ENCODE data around the gene AMY1A.
"Not testable (repeated sequence)": the region's sequence is repeated elsewhere in the genome, so short reads cannot be mapped to it uniquely, and the experiment has no call there.

AMY1A gene

DNA sequence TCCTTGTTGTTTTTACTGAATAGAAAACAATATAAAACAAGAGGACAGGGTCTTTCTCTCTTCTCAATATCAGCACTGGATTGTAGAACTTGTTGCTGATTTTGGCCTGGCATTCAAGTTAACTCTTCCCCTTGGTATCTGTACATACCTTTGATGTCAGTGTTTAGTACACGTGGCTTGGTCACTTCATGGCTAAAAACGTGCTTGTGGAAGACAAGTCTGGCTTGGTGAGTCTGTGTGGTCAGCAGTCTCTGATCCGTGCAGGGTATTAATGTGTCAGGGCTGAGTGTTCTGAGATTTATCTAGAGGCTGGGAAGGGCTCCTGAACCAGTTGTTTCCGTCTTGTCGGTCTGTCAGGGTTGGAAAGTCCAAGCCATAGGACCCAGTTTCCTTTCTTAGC is at the start of gene AMY1A:
TSS of gene AMY1A (plus strand) at position 301 of the 400 bp plus-strand sequence. CDS start 571 bp downstream, outside the sequence.
- DNase-seq = not testable (repeated sequence)

DNA sequence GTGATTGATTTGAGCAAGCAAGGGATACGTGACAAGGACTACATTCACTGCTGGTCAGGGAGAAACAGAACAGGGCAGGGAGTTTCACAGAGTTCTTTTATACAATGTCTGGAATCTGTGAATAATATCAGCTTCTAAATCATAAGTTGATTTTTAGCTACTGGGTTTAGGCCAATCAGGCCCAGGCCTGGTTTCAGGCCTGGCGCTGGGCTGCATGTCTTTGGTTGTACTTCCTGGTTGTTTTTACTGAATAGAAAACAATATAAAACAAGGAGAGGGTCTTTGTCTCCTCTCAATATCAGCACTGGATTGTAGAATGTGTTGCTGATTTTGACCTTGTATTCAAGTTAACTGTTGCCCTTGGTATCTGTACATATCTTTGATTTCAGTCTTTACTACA is 39.2 kb upstream of the AMY1A start:
- DNase-seq = no peak

DNA sequence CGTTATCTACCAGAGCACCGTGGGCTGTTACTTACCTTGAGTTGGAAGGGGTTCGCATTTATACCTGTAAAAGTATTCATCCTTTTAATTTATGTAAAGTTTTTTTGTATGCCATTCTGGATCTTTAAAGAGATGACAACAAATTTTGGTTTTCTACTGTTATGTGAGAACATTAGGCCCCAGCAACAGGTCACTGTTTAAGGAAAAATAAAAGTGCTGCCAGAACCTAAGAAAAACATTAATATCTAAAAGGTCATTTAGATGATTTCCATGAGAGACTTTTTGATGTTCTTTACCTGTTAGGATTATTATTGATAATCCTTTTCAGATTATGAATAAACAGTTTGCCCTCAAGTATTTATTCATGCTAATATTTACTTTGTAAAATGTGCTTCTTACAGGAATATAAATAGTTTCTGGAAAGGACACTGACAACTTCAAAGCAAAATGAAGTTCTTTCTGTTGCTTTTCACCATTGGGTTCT is 38.5 kb upstream of the AMY1A start, which contains the start of gene AMY2A:
TSS of gene AMY2A (plus strand) at position 434 of the 484 bp plus-strand sequence. CDS start at position 448, 14 bp downstream.
- DNase-seq = not testable (repeated sequence)

DNA sequence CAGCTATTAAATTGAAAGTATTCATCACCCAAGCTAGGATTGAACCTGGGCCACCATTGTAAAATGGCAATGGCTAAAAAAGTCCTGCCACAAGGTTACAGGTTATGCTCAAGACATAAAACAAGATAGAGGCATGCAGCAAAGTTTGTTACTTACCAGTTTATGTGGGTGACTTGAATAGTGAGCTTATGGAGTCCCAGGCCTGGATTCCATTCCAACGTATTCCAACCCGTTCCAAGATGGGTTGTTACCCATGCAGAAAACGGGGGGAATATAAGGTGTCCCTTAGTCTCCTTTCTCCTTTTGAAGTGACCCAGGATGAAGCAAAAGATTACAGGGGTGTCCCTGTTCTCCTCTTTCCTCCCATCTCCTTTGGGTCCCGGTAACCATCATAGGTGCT is 28.1 kb upstream of the AMY1A start:
- DNase-seq = not testable (repeated sequence)

DNA sequence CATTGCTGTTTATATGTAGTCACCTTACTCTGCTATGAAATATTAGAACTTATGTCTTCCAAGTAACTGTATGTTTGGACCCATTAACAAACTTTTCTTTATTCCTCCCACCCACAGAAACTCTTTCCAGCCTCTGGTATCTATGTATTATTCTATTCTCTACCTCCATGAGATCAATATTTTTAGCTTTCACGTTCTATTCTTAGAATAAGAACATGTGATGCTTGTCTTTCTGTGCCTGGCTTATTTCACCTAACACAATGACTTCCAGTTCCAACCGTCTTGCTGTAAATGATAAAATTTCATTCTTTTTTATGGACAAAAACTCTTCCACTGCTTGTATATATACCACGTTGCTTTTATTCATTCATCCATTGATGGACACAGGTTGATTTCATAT is 14.4 kb upstream of the AMY1A start:
- not testable (repeated sequence) for DNase-seq

DNA sequence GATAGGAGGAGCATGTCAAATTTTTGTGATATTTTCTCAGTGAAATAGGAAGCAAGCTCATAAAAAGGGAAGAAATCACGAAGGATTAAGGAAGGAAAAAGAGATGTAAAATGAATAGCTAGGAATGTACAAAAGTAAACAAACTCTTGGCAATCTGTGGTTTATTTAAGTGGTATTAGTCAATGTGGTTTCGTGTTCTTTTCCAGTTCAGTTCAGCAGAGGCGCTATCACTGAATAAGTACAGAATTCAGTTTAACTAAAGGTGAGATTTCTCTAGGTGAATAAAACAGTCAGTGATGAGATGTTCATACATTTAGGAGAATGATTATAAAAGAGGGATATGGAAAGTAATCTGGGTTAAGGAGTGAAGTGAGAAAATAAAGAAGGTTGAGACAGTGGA is 11.7 kb upstream of the AMY1A start:
- DNase-seq = not testable (repeated sequence)

DNA sequence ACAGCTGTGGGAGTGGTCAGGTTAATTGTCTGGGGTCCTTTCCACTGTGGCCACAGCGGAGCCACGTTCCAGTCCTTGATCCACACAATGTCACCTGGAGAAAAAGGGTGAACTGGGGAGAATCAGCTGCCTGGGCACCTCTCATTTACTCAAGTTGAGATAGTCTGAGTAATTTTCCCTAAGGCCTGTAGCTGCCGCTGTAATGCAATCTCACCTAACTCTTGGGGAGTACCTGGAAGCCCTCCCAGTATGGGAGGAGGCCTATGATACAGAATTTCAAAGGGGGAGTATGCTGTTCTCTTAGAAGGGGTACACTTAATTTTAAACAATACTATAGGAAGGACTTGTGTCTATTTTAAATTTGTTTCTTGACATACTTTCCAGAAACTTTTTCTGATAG is 5.3 kb upstream of the AMY1A start:
- DNase-seq = not testable (repeated sequence)

DNA sequence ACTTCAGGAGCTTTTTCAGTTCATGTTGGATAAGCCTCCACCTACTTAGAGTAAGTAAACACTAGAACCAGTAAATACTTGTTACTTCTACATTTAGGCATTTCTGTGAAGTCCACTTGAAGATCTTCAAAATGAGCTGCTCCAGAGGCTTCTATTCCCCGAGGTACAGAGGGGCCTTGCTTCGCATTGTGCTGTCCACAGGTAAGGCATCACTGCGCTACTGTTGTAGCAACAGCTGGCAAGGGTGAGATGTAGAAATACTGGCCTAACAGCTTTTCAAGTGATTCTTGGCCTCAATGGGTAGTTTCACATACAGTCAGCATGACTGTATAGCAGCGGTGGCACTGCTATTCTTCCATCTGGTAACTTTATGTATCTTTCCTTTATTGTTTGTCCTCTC is 4.7 kb upstream of the AMY1A start:
- DNase-seq = not testable (repeated sequence)

DNA sequence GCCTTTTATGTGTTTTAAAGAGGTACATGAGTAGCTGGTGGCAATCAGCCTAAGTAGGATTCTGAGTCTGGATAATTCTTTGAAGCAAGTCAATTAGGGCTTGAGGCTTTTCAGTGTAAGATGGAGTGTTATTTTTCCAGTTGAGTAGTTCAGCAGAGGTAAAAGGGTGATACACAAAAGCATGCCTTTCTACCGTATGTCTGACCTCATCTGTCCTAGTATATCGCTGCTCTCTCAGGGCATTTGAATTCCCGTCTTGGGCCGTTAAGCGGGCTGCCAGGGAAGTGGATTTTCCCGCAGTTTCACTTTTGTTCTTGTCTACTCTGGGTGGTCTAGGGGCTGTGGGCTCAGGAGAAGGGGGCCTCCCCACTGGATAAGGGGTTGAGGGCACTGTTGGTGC is 1.4 kb upstream of the AMY1A start:
- not testable (repeated sequence) for DNase-seq

DNA sequence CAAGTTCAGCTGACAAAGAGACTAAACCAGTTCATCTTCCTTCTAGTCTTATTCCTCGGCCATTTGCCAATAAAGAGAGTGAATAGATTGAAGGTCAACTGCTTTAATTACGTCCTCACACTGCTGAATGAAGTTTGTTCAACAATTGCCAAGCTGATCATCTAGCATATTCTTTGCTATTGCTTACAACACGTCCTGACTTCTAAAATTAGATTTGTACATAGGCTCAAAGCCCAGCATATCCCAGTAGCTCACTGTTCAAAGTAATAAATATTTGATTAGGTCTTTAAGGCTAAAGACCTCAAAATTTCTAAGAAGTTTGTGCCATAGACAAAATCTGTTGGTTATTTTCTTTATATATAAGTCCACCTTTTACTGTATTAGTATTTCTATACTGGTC is 20.8 kb downstream of the AMY1A start:
- DNase-seq = not testable (repeated sequence)

DNA sequence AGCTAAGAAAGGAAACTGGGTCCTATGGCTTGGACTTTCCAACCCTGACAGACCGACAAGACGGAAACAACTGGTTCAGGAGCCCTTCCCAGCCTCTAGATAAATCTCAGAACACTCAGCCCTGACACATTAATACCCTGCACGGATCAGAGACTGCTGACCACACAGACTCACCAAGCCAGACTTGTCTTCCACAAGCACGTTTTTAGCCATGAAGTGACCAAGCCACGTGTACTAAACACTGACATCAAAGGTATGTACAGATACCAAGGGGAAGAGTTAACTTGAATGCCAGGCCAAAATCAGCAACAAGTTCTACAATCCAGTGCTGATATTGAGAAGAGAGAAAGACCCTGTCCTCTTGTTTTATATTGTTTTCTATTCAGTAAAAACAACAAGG is 40.5 kb downstream of the AMY1A start, which contains the start of gene AMY1B:
TSS of gene AMY1B (minus strand) at position 101 of the 400 bp plus-strand sequence. CDS start 571 bp downstream, outside the sequence.
- DNase-seq = not testable (repeated sequence)

DNA sequence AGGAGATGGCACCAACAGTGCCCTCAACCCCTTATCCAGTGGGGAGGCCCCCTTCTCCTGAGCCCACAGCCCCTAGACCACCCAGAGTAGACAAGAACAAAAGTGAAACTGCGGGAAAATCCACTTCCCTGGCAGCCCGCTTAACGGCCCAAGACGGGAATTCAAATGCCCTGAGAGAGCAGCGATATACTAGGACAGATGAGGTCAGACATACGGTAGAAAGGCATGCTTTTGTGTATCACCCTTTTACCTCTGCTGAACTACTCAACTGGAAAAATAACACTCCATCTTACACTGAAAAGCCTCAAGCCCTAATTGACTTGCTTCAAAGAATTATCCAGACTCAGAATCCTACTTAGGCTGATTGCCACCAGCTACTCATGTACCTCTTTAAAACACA is 41.9 kb downstream of the AMY1A start:
- DNase-seq = not testable (repeated sequence)

DNA sequence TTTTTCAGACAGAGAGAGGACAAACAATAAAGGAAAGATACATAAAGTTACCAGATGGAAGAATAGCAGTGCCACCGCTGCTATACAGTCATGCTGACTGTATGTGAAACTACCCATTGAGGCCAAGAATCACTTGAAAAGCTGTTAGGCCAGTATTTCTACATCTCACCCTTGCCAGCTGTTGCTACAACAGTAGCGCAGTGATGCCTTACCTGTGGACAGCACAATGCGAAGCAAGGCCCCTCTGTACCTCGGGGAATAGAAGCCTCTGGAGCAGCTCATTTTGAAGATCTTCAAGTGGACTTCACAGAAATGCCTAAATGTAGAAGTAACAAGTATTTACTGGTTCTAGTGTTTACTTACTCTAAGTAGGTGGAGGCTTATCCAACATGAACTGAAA is 45.1 kb downstream of the AMY1A start:
- not testable (repeated sequence) for DNase-seq

DNA sequence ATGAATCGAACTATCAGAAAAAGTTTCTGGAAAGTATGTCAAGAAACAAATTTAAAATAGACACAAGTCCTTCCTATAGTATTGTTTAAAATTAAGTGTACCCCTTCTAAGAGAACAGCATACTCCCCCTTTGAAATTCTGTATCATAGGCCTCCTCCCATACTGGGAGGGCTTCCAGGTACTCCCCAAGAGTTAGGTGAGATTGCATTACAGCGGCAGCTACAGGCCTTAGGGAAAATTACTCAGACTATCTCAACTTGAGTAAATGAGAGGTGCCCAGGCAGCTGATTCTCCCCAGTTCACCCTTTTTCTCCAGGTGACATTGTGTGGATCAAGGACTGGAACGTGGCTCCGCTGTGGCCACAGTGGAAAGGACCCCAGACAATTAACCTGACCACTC is 45.7 kb downstream of the AMY1A start:
- DNase-seq = not testable (repeated sequence)

DNA sequence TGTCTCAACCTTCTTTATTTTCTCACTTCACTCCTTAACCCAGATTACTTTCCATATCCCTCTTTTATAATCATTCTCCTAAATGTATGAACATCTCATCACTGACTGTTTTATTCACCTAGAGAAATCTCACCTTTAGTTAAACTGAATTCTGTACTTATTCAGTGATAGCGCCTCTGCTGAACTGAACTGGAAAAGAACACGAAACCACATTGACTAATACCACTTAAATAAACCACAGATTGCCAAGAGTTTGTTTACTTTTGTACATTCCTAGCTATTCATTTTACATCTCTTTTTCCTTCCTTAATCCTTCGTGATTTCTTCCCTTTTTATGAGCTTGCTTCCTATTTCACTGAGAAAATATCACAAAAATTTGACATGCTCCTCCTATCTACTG is 52.1 kb downstream of the AMY1A start:
- DNase-seq = not testable (repeated sequence)

DNA sequence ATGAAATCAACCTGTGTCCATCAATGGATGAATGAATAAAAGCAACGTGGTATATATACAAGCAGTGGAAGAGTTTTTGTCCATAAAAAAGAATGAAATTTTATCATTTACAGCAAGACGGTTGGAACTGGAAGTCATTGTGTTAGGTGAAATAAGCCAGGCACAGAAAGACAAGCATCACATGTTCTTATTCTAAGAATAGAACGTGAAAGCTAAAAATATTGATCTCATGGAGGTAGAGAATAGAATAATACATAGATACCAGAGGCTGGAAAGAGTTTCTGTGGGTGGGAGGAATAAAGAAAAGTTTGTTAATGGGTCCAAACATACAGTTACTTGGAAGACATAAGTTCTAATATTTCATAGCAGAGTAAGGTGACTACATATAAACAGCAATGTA is 54.8 kb downstream of the AMY1A start:
- not testable (repeated sequence) for DNase-seq
